ENCODE data around the gene ARRDC3. TPM values are rescaled to one million over a fixed set of nuclear protein-coding genes. Genes with fewer than 3 reads are reported as not detected.
"Not testable (repeated sequence)": the region's sequence is repeated elsewhere in the genome, so short reads cannot be mapped to it uniquely, and the experiment has no call there.

Gene ARRDC3
- total and polyA plus RNA-seq, 10 of the 15 experiments (the other 5 are each of a cell fraction or from before 2014, with no cell fraction given), result 2.3 to 14.0 (median 8.6) TPM

- no peak for TF ChIP-seq E4F1 (IDR thresholded peaks at IDR 0.05; ENCODE audit: borderline replicate concordance, partially characterized antibody)
- no peak for TF ChIP-seq HCFC1 (IDR thresholded peaks at IDR 0.05; ENCODE audit: low read length)
Observed at GRCh38 chr5:91328743-91329142, 54.4 kb downstream of the ARRDC3 start (continued).

- ChIA-PET CTCF (interaction anchor here (1.0 to 1.2 kb wide), 2 partner anchors 11 to 62 kb away, joined by 3 read pairs; no protein-coding TSS in a partner anchor), RAD21 (ENCODE audit: unreplicated experiment) (interaction anchor here (0.7 kb wide), 1 partner anchor 118 kb away, joined by 3 read pairs; no protein-coding TSS in a partner anchor)
- H4K20me1 ChIP-seq (ENCODE audit: control insufficient read depth, insufficient read depth); POLR2A ChIA-PET; SMC1A ChIA-PET (ENCODE audit: uncharacterized antibody, unreplicated experiment); H2AFZ ChIP-seq (ENCODE audit: control insufficient read depth, low read depth, low read length); H3K36me3 ChIP-seq (ENCODE audit: control insufficient read depth in 2 of 2, insufficient read depth in 2 of 2, low read length in 1 of 2); in situ Hi-C loops (cut with MboI); H3K4me3 ChIP-seq; intact Hi-C loops (cut with micrococcal nuclease; ENCODE audit: unreplicated experiment); H3K4me2 ChIP-seq (ENCODE audit: control insufficient read depth, insufficient read depth); H3K4me1 ChIP-seq (ENCODE audit: control insufficient read depth, insufficient read depth, low read length); ATAC-seq; BruUV-seq (replicated peaks); H3K9me3 ChIP-seq (replicated peaks; ENCODE audit: control insufficient read depth, insufficient read depth, low read length); DNase-seq (ENCODE audit: low read depth, low spot score); H3K27me3 ChIP-seq (replicated peaks in 1 of 2; ENCODE audit: control insufficient read depth in 2 of 2, insufficient read depth in 2 of 2, low read length in 1 of 2); H3K27ac ChIP-seq (ENCODE audit: control insufficient read depth, insufficient read depth); H3K79me2 ChIP-seq (ENCODE audit: control insufficient read depth, insufficient read depth, low read length); H3K9ac ChIP-seq (ENCODE audit: control insufficient read depth, insufficient read depth, low read length); FAIRE-seq: not testable (repeated sequence)
- WGBS (ENCODE audit: insufficient coverage, insufficient replicate concordance, low lambda C conversion rate, missing lambda C conversion rate), result 50% methylated on average over 4 of the region's 4 CpGs
Observed at GRCh38 chr5:91322981-91323380, 60.1 kb downstream of the ARRDC3 start.

- Histone ChIP-seq H3K4me2 (ENCODE audit: control insufficient read depth, insufficient read depth) (no peak overlapping the region), H3K9ac (ENCODE audit: control insufficient read depth, insufficient read depth, low read length) (no peak overlapping the region), H4K20me1 (ENCODE audit: control insufficient read depth, insufficient read depth) (no peaks in the 10 kb centered on the region), H3K79me2 (ENCODE audit: control insufficient read depth, insufficient read depth, low read length) (no peaks in the 10 kb centered on the region), H2AFZ (ENCODE audit: control insufficient read depth, low read depth, low read length) (no peak overlapping the region), H3K27ac (ENCODE audit: control insufficient read depth, insufficient read depth) (no peak overlapping the region), H3K36me3 (ENCODE audit: control insufficient read depth in 2 of 2, insufficient read depth in 2 of 2, low read length in 1 of 2) (no peaks in the 10 kb centered on the region), H3K27me3 (replicated peaks in 1 of 2; ENCODE audit: control insufficient read depth in 2 of 2, insufficient read depth in 2 of 2, low read length in 1 of 2) (no peaks in the 10 kb centered on the region), H3K4me1 (ENCODE audit: control insufficient read depth, insufficient read depth, low read length) (no peaks in the 10 kb centered on the region), H3K9me3 (replicated peaks; ENCODE audit: control insufficient read depth, insufficient read depth, low read length) (no peaks in the 10 kb centered on the region), H3K4me3 (no peak overlapping the region)
- ChIA-PET CTCF (no interaction called here), SMC1A (ENCODE audit: uncharacterized antibody, unreplicated experiment) (no interaction called here), RAD21 (ENCODE audit: unreplicated experiment) (no interaction called here), POLR2A (interaction anchor here (0.8 kb wide), 1 partner anchor 61 kb away, joined by 3 read pairs; no protein-coding TSS in a partner anchor)
- DNase-seq (ENCODE audit: low read depth, low spot score) (no peak), FAIRE-seq (no peak), ATAC-seq (no peak)
- intact Hi-C loops (cut with micrococcal nuclease; ENCODE audit: unreplicated experiment) (no loop called here), in situ Hi-C loops (cut with MboI) (no loop called here)
- no TSS peak for BruUV-seq (replicated peaks)
- 49% methylated on average over 2 of the region's 2 CpGs for whole genome bisulfite sequencing (ENCODE audit: insufficient coverage, insufficient replicate concordance, low lambda C conversion rate, missing lambda C conversion rate)
- TF ChIP-seq CTCF (IDR thresholded peaks at IDR 0.05 in 2 of 3, conservative IDR thresholded peaks at IDR 0.05 in 1 of 3; ENCODE audit: control insufficient read depth in 2 of 3, extremely low read depth in 1 of 3, insufficient read depth in 1 of 3, low read depth in 3 of 3, low read length in 3 of 3) (no peak), ZNF217 (IDR thresholded peaks at IDR 0.05) (no peak), ATF7 (IDR thresholded peaks at IDR 0.05; ENCODE audit: low read depth) (no peak), POLR2AphosphoS2 (IDR thresholded peaks at IDR 0.05; ENCODE audit: low read depth, low read length) (no peak), YBX1 (IDR thresholded peaks at IDR 0.05) (no peak), ASH2L (IDR thresholded peaks at IDR 0.05; ENCODE audit: borderline replicate concordance, low read depth) (no peak), LARP7 (IDR thresholded peaks at IDR 0.05) (no peak), TCF7 (IDR thresholded peaks at IDR 0.05; ENCODE audit: borderline replicate concordance) (no peak), KAT2A (conservative IDR thresholded peaks at IDR 0.05; ENCODE audit: control insufficient read depth, low read depth, low read length) (no peak), RB1 (IDR thresholded peaks at IDR 0.05; ENCODE audit: borderline replicate concordance) (no peak), CBFB (IDR thresholded peaks at IDR 0.05; ENCODE audit: low read depth) (no peak)
Observed at GRCh38 chr5:91319667-91320066, 63.5 kb downstream of the ARRDC3 start.
